KOPT-K1 (cell line): ENCODE measurements around the gene LCLAT1.
A peak's percentile ranks its signal among the peaks of the same experiment; 100 is the strongest.

ENCODE experiments used
- H3K27ac ChIP-seq: fragments of 200-600 bp; sonication (generic); 2 replicates; pipeline ENCODE4 v1.5.1; 2016; ENCODE audit warnings: antibody characterized with exemption, mild to moderate bottlenecking, low read depth, low read length; ENCODE audit not compliant: poor library complexity, severe bottlenecking
- H3K36me3 ChIP-seq: fragments of 200-600 bp; sonication (generic); 2 replicates; pipeline ENCODE4 v1.5.1; 2017; ENCODE audit warnings: antibody characterized with exemption, mild to moderate bottlenecking, low read length, moderate library complexity; ENCODE audit not compliant: insufficient read depth
- H3K9me3 ChIP-seq: fragments of 200-600 bp; sonication (generic); 2 replicates; pipeline ENCODE4 v1.5.1; 2017; ENCODE audit warnings: antibody characterized with exemption, low read length, mild to moderate bottlenecking; ENCODE audit not compliant: insufficient read depth, poor library complexity, severe bottlenecking

The LCLAT1 gene

GRCh38 chr2:30447149-30448045, at the start of gene LCLAT1:
TSS of gene LCLAT1 (plus strand) at chr2:30447246. CDS start at chr2:30525591, 78,345 bp downstream.
- Histone ChIP-seq H3K36me3 (peaks cover 11% of the 10 kb centered on the region), H3K9me3 (no peaks in the 10 kb centered on the region), H3K27ac (peak within 1 kb of the TSS; percentile 71)

DNA sequence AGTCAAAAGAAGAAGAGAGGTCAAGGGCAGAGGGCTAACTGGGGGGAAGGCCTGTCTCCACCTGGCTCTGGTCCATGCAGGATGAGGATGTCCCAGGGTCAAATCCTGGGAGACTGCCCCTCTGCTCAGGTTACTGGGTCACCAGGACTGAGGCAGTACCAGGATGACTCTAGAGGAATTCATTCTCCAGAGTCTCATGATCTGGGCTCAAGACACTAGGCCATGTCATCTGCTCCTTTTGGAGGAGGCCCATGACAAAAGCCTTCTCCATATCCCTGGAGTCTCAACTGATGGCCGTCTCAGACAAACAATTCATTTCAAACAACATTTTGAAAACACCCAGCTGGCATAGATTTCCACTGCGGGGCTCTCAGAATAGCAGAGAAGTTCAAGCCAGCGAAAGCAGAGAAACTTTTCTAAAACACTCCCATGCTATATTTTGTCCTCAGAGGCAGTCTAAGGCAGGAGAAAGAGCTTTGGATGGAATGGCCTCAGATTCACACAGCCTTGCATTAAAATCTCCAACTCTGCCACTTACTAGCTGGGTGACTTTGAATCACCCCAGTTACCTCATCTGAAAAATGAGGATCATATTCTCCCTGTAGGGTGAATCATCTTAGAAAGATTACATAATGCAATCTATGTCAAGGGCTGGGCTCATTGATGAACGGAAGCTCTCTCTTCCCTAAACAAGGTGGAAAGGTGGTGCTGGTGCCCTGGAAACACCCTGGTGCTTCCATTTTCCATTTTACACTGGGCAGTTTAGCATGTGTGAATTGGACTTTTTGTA, 48.8 kb upstream of the LCLAT1 start:
- no peak overlapping the region for H3K27ac ChIP-seq
- H3K9me3 ChIP-seq, result no peaks in the 10 kb centered on the region
- no peaks in the 10 kb centered on the region for H3K36me3 ChIP-seq

GRCh38 chr2:30400151-30400954, 46.7 kb upstream of the LCLAT1 start:
- no peak overlapping the region for H3K27ac ChIP-seq
- no peaks in the 10 kb centered on the region for H3K9me3 ChIP-seq
- no peaks in the 10 kb centered on the region for H3K36me3 ChIP-seq

DNA sequence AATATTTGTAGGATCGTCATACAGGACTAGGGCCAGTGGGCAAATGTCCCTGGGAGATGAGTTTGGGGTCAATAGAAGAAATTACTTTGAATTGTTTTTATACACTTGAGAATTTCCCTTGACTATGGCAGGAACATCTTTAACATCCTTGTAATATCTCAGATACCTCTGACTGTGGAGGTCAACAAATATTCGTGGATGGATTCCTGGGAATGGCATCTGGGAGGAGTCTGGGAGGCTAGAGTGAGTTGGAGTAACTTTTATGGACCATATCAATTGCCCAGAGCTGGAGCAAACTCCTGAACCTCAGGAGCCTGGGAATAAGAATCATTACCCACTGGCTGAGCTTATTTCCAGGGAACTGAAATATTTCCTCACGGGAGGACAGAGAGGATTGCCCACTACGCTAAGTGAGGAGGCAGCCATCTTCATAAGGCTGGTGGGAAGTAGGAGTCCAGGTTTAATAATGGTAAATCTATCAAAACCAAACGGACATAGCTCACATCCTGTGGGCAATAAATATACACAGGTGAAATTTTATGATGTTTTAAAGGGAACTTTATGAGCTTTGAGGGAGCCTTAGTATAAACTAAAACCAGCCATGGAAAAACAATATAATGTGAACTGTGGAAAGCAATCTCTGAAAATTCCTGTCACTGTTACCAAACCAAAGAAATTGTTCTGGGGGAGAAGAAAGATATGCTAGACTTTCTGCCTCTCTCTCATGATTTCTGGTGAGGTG, 44.4 kb upstream of the LCLAT1 start:
- no peak overlapping the region for H3K27ac ChIP-seq
- H3K36me3 ChIP-seq, result no peaks in the 10 kb centered on the region
- no peaks in the 10 kb centered on the region for H3K9me3 ChIP-seq

DNA sequence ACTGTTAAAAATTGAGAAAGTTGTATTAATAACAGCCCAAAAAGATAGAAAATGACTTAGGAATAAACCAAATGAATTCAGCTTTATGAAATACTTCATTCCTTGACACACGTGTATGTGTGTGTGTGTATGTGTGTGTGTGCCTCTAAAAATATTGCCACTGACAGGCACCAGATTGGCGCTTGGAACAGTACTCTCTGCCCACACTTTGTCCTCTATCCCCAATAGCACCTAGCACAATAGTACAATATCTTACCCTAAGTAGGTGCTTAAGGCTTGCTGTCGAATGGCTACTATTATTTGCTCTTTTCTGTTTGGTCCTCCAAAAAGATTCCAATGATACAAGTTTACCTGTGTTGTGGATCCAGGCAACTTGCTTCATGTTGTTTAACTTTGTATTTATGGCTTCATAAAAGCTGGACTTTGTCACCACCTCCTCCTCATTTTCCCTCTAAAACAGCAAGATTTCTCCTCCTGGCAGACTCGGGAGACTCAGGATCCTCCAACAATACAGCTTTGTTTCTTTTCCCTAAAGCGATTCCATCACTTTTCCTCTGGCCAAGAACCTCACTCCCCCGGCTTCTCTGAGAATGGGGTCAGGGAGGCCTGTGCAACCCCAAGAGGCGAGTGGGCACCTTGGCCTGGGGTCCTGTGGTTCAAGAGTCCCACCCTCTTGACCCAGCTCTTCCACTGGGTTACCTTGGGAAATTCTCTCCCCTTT, 43.3 kb upstream of the LCLAT1 start:
- Histone ChIP-seq H3K9me3 (no peaks in the 10 kb centered on the region), H3K27ac (no peak overlapping the region), H3K36me3 (no peaks in the 10 kb centered on the region)

GRCh38 chr2:30404319-30405259, 42.5 kb upstream of the LCLAT1 start:
- H3K9me3 ChIP-seq, result no peaks in the 10 kb centered on the region
- no peaks in the 10 kb centered on the region for H3K36me3 ChIP-seq
- H3K27ac ChIP-seq, result no peak overlapping the region

DNA sequence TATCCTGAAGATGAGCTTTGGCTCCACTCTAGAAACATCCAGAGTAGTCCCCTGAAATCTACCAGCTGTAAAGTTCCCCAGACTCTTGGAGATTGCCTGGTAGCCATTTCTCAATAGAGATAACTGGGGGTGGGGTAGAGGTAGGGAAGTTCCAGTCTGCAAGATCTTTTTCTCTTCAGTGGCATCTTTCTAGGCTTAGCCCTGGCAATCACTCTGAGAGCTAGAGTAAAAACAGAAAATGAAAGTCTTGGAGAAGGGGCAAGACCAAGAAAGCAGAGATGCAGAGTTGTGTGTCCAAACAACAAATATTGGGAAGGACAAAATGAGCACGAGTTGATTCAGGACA, 41.8 kb upstream of the LCLAT1 start:
- Histone ChIP-seq H3K36me3 (no peaks in the 10 kb centered on the region), H3K27ac (no peak overlapping the region), H3K9me3 (no peaks in the 10 kb centered on the region)

GRCh38 chr2:30406853-30407252, 40.2 kb upstream of the LCLAT1 start:
- no peaks in the 10 kb centered on the region for H3K9me3 ChIP-seq
- H3K36me3 ChIP-seq, result no peaks in the 10 kb centered on the region
- H3K27ac ChIP-seq, result no peak overlapping the region

GRCh38 chr2:30408961-30409387, 38.1 kb upstream of the LCLAT1 start:
- H3K36me3 ChIP-seq, result no peaks in the 10 kb centered on the region
- no peak overlapping the region for H3K27ac ChIP-seq
- H3K9me3 ChIP-seq, result no peaks in the 10 kb centered on the region

- Histone ChIP-seq H3K36me3 (no peaks in the 10 kb centered on the region), H3K9me3 (no peaks in the 10 kb centered on the region), H3K27ac (no peak overlapping the region)
Measured at GRCh38 chr2:30410217-30410616, 36.8 kb upstream of the LCLAT1 start.

DNA sequence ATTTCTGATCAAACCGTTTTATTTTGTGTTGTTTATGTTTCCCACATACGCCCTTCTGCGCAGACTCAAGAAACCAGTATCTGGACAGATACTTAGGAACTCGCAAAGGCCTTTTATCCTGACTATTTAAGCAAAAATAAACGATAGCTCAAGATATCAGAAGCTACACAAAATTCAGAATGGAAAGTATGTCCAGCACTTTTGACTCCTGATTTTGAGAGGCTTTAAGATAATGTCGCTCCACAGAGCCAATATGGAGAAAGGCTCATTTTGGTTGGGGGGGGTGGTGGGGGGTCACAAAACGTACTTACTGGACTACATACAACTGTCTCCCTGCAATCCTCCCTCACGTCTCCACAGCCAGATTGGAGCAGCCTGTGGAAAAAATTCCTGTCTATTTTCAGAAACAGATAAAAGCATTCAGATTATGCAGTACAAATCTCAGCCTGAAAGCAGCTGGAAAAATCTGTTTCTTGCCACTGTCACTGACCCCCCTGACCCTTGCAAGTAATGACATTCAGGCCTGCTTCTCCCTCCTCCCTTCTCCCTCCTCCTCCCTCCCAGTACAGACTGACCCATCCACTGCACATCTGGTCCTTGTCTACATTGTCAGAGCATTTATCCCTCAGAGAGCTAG, 34.9 kb upstream of the LCLAT1 start:
- Histone ChIP-seq H3K36me3 (no peaks in the 10 kb centered on the region), H3K27ac (no peak overlapping the region), H3K9me3 (no peaks in the 10 kb centered on the region)

- no peaks in the 10 kb centered on the region for H3K9me3 ChIP-seq
- no peak overlapping the region for H3K27ac ChIP-seq
- no peaks in the 10 kb centered on the region for H3K36me3 ChIP-seq
Measured at GRCh38 chr2:30412684-30413570, 34.1 kb upstream of the LCLAT1 start.
